HG03196 (cell line): ENCODE results near the gene PTPRK.
"Not testable (repeated sequence)": the region's sequence is repeated elsewhere in the genome, so short reads cannot be mapped to it uniquely, and the experiment has no call there.

Experiments
- ATAC-seq: cut with Tn5 transposase; IDR thresholded peaks from one replicate; pipeline ENCODE4 v1.9.1; 2021; ENCODE audit not compliant: unreplicated experiment

The PTPRK gene

GRCh38 chr6:128039543-128039942 is 480.9 kb downstream of the PTPRK start:
- ATAC-seq = no peak

- ATAC-seq = no peak
Measured at GRCh38 chr6:128036808-128037570, 483.4 kb downstream of the PTPRK start.

GRCh38 chr6:128033156-128033555 is 487.2 kb downstream of the PTPRK start:
- no peak for ATAC-seq

- no peak for ATAC-seq
Measured at GRCh38 chr6:128032042-128032441, 488.4 kb downstream of the PTPRK start.

- ATAC-seq = peak; percentile 58
Measured at GRCh38 chr6:128029826-128030225, 490.6 kb downstream of the PTPRK start.

- ATAC-seq = no peak
Measured at GRCh38 chr6:128028183-128028582, 492.2 kb downstream of the PTPRK start.

GRCh38 chr6:128025478-128025877 is 494.9 kb downstream of the PTPRK start:
- no peak for ATAC-seq

GRCh38 chr6:128024969-128025368 is 495.4 kb downstream of the PTPRK start:
- no peak for ATAC-seq

- no peak for ATAC-seq
Measured at GRCh38 chr6:128024046-128024445, 496.4 kb downstream of the PTPRK start.

- ATAC-seq = no peak
Measured at GRCh38 chr6:128018821-128019220, 501.6 kb downstream of the PTPRK start.

- ATAC-seq = no peak
Measured at GRCh38 chr6:128017288-128017687, 503.1 kb downstream of the PTPRK start.

- ATAC-seq = no peak
Measured at GRCh38 chr6:128007658-128008057, 512.7 kb downstream of the PTPRK start.

- ATAC-seq = no peak
Measured at GRCh38 chr6:128005009-128005408, 515.4 kb downstream of the PTPRK start.

GRCh38 chr6:128000363-128000762 is 520.0 kb downstream of the PTPRK start:
- ATAC-seq = no peak

GRCh38 chr6:127998985-127999384 is 521.4 kb downstream of the PTPRK start:
- no peak for ATAC-seq

GRCh38 chr6:127997496-127998164 is 522.8 kb downstream of the PTPRK start:
- no peak for ATAC-seq

- no peak for ATAC-seq
Measured at GRCh38 chr6:127996925-127997324, 523.5 kb downstream of the PTPRK start.

- ATAC-seq = no peak
Measured at GRCh38 chr6:127992144-127992543, 528.3 kb downstream of the PTPRK start.

GRCh38 chr6:127990074-127990473 is 530.3 kb downstream of the PTPRK start:
- no peak for ATAC-seq

GRCh38 chr6:127980996-127981395 is 539.4 kb downstream of the PTPRK start:
- ATAC-seq = no peak

- not testable (repeated sequence) for ATAC-seq
Measured at GRCh38 chr6:127978185-127978584, 542.2 kb downstream of the PTPRK start.

- ATAC-seq = no peak
Measured at GRCh38 chr6:127976796-127977195, 543.6 kb downstream of the PTPRK start.

- ATAC-seq = no peak
Measured at GRCh38 chr6:127976111-127976510, 544.3 kb downstream of the PTPRK start.
